HepG2 (cell line): Measurements from ENCODE around the gene SPTBN4. TPM values are rescaled to one million over a fixed set of nuclear protein-coding genes. Genes with fewer than 3 reads are reported as not detected.

Source experiments
- ATF1 ChIP-seq: IDR thresholded peaks from 2 replicates; pipeline ENCODE4 v1.6.1; 2016; ENCODE audit warnings: mild to moderate bottlenecking, control low read depth
- ATF4 ChIP-seq, 2 experiments: fragments of 450-650 bp in 1 of 2; sonication (generic) in 1 of 2; formaldehyde crosslinking; IDR thresholded peaks; 2 replicates each; pipeline versions ENCODE4 v1.5.0 to v1.8.0; 2020 to 2022; ENCODE audit warnings: mild to moderate bottlenecking in 1 of 2, missing genetic modification reagents in 1 of 2
- CEBPB ChIP-seq: IDR thresholded peaks from 2 replicates; pipeline ENCODE4 v1.6.1; 2011; ENCODE audit warnings: low read depth, low read length, improper control_type of control experiment, borderline replicate concordance
- GMEB1 ChIP-seq: sonication (generic); formaldehyde crosslinking; IDR thresholded peaks from 2 replicates; pipeline ENCODE4 v1.5.1; 2020; ENCODE audit warnings: missing genetic modification reagents, mild to moderate bottlenecking, borderline replicate concordance
- KAT7 ChIP-seq: IDR thresholded peaks from 2 replicates; pipeline ENCODE4 v1.6.1; 2018; ENCODE audit warnings: borderline replicate concordance, missing compliant biosample characterization
- MAFF ChIP-seq: IDR thresholded peaks from 2 replicates; pipeline ENCODE4 v1.6.1; 2011; ENCODE audit warnings: low read depth, low read length, improper control_type of control experiment
- NCOA2 ChIP-seq: sonication (generic); formaldehyde crosslinking; IDR thresholded peaks from 2 replicates; pipeline ENCODE4 v1.8.0; 2022; ENCODE audit warnings: inconsistent platforms
- NR2C2 ChIP-seq: sonication (generic); formaldehyde crosslinking; IDR thresholded peaks from 2 replicates; pipeline ENCODE4 v1.4.0; 2020; ENCODE audit warnings: missing genetic modification reagents, mild to moderate bottlenecking, moderate library complexity, borderline replicate concordance
- RAD21 ChIP-seq: fragments of 450-650 bp; formaldehyde crosslinking; IDR thresholded peaks from 2 replicates; pipeline ENCODE4 v1.5.0; 2020; ENCODE audit warnings: mild to moderate bottlenecking
- REXO4 ChIP-seq: sonication (generic); formaldehyde crosslinking; IDR thresholded peaks from 2 replicates; pipeline ENCODE4 v1.8.0; 2022; ENCODE audit warnings: missing genetic modification reagents, mild to moderate bottlenecking, borderline replicate concordance
- RNF2 ChIP-seq: fragments of 450-650 bp; conservative IDR thresholded peaks from 2 replicates; pipeline ENCODE4 v1.6.1; 2016; ENCODE audit warnings: low read depth
- ZBTB37 ChIP-seq: sonication (generic); formaldehyde crosslinking; IDR thresholded peaks from 2 replicates; pipeline ENCODE4 v1.4.0; 2020; ENCODE audit warnings: mild to moderate bottlenecking, missing genetic modification reagents
- ZFP36L2 ChIP-seq: sonication (generic); formaldehyde crosslinking; IDR thresholded peaks from 2 replicates; pipeline ENCODE4 v1.4.0; 2020; ENCODE audit warnings: missing genetic modification reagents
- ZFY ChIP-seq: sonication (generic); formaldehyde crosslinking; IDR thresholded peaks from 2 replicates; pipeline ENCODE4 v1.4.0; 2020; ENCODE audit warnings: missing genetic modification reagents
- ZMYM2 ChIP-seq: sonication (generic); formaldehyde crosslinking; IDR thresholded peaks from 2 replicates; pipeline ENCODE4 v1.8.0; 2022; ENCODE audit warnings: mild to moderate bottlenecking, missing genetic modification reagents
- ZNF180 ChIP-seq: sonication (generic); formaldehyde crosslinking; IDR thresholded peaks from 2 replicates; pipeline ENCODE4 v1.4.0; 2020; ENCODE audit warnings: low read depth, missing genetic modification reagents, borderline replicate concordance
- ZNF331 ChIP-seq: sonication (generic); formaldehyde crosslinking; IDR thresholded peaks from 2 replicates; pipeline ENCODE4 v1.4.0; 2020; ENCODE audit warnings: missing genetic modification reagents
- ZNF382 ChIP-seq: sonication (generic); formaldehyde crosslinking; IDR thresholded peaks from 2 replicates; pipeline ENCODE4 v1.5.0; 2020; ENCODE audit warnings: missing genetic modification reagents, mild to moderate bottlenecking, borderline replicate concordance
- ZNF580 ChIP-seq: IDR thresholded peaks from 2 replicates; pipeline ENCODE4 v1.6.1; 2016; ENCODE audit warnings: low read depth, borderline replicate concordance
- ZSCAN22 ChIP-seq: sonication (generic); formaldehyde crosslinking; IDR thresholded peaks from 2 replicates; pipeline ENCODE4 v1.4.0; 2020; ENCODE audit warnings: mild to moderate bottlenecking, missing genetic modification reagents
- polyA plus RNA-seq, 8 experiments: library from polyadenylated mRNA; depleted of rRNA in 3 of 8; stranded (reverse) in 7 of 8; unstranded in 1 of 8; fragments of >200 nt; fragmentation: Illumina TruSeq in 4 of 8; extraction: Trizol in 4 of 8; gene quantifications; 2 replicates each; pipeline versions ENCODE4 v1.2.1 to v1.2.3, GENCODE V29; 2011 to 2016; ENCODE audit warnings: low read depth in 4 of 8, missing spikeins in 1 of 8, mixed read lengths in 1 of 8; ENCODE audit not compliant: insufficient read depth in 1 of 8
- total RNA-seq, 5 experiments: library from RNA; depleted of rRNA; stranded (reverse); fragments of >200 nt; fragmentation: Illumina TruSeq; extraction: Trizol; gene quantifications; 2 replicates each; pipeline ENCODE4 v1.2.3, GENCODE V29; 2016; ENCODE audit warnings: low read depth in 1 of 5
- TF ChIP-seq, protein P1 (sequence below): sonication (generic); formaldehyde crosslinking; IDR thresholded peaks from 2 replicates; pipeline ENCODE4 v1.4.0; 2020; ENCODE audit warnings: missing genetic modification reagents, mild to moderate bottlenecking, borderline replicate concordance

The SPTBN4 gene
- total and polyA plus RNA-seq, 2 of the 13 experiments (the other 11 are each of a cell fraction or from before 2014, with no cell fraction given) = 0.11 TPM

DNA sequence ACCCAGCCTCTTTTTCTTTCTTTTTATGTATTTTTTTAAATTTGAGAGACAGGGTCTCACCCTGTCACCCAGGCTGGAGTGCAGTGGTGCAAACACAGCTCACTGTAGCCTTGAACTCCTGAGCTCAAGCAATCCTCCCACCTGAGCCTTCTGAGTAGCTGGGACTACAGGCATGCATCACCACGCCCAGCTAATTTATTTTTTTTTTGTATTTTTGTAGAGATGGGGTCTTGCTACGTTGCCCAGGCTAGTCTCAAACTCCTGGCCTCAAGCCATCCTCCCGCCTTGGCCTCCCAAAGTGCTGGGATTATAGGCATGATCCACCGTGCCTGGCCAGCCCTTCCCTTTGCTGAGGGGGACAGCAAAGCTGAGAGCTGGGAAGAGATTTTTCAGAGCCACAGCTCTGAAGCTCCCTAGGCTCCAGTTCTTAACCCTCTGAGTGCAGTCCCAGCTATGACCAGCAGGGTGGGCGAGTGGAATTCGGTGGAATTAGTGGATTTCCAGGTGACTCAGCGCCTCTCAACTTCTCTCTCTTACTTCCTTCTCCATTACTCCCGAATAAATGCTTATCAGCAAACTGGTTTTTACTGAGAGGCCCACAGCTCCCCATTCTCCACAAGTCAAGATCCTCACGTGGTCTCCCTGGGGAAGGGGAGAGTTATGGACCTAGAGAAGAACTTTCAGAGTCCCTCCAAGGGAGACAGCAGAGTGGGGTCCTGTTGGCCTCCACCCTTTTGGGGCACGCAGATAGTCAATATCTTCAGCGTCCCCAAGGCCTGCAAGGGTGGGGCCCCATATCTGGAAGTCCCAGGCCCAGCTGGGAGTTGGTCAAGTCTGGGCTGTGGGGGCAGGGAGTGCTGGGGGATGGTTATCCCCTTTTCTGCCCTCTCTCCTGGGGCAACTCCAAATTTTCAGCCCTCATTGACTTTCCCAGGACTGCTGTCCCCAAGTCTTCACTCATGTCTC lies 2.5 kb upstream of the SPTBN4 start (continued):
- peak; percentile 51; the same call in 1 of the 2 replicates for TF ChIP-seq ZMYM2 (CRISPR knock-in tag)
- TF ChIP-seq, protein P1, sequence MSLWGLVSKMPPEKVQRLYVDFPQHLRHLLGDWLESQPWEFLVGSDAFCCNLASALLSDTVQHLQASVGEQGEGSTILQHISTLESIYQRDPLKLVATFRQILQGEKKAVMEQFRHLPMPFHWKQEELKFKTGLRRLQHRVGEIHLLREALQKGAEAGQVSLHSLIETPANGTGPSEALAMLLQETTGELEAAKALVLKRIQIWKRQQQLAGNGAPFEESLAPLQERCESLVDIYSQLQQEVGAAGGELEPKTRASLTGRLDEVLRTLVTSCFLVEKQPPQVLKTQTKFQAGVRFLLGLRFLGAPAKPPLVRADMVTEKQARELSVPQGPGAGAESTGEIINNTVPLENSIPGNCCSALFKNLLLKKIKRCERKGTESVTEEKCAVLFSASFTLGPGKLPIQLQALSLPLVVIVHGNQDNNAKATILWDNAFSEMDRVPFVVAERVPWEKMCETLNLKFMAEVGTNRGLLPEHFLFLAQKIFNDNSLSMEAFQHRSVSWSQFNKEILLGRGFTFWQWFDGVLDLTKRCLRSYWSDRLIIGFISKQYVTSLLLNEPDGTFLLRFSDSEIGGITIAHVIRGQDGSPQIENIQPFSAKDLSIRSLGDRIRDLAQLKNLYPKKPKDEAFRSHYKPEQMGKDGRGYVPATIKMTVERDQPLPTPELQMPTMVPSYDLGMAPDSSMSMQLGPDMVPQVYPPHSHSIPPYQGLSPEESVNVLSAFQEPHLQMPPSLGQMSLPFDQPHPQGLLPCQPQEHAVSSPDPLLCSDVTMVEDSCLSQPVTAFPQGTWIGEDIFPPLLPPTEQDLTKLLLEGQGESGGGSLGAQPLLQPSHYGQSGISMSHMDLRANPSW (CRISPR knock-in tag) = no peak
- TF ChIP-seq RNF2 = no peak
- no peak for TF ChIP-seq ZSCAN22
- no peak for TF ChIP-seq ZBTB37 (CRISPR knock-in tag)
- TF ChIP-seq ATF1 = no peak
- TF ChIP-seq NCOA2 (CRISPR knock-in tag) = no peak
- TF ChIP-seq ZFP36L2 (CRISPR knock-in tag) = no peak
- no peak for TF ChIP-seq KAT7 (CRISPR knock-in tag)
- no peak for TF ChIP-seq NR2C2 (CRISPR knock-in tag)
- 0 out of 2 replicates have a peak, but pooled peaks have one; percentile 16 for TF ChIP-seq ZFY
- peak; percentile 49; the same call in 1 of the 2 replicates for TF ChIP-seq RAD21 (CRISPR knock-in tag)
- TF ChIP-seq ZNF580 (CRISPR knock-in tag) = peak; percentile 38; the same call in 1 of the 2 replicates
- TF ChIP-seq ZNF382 (CRISPR knock-in tag) = no peak
- TF ChIP-seq REXO4 (CRISPR knock-in tag) = no peak
- TF ChIP-seq ATF4 (CRISPR knock-in tag; IDR thresholded peaks at IDR 0.05) = no peak
- peak; percentile 60 for TF ChIP-seq MAFF
- TF ChIP-seq GMEB1 (CRISPR knock-in tag) = no peak
- TF ChIP-seq CEBPB = no peak
- no peak for TF ChIP-seq ZNF331
- TF ChIP-seq ZNF180 = no peak
